Measurements from ENCODE around the gene FAM241B.

Gene FAM241B

GRCh38 chr10:69629897-69630650, at the start of gene FAM241B:
Gene FAM241B (plus strand): TSS chr10:69630247. CDS start chr10:69631744, 1,497 bp downstream.
- Histone ChIP-seq H3K9me3 (replicated peaks in 1 of 11) (peaks cover 11 to 36% (median 20%) of the 10 kb centered on the region in 11 experiments; a peak in 21 of 22 replicates), H3K9ac (no peak within 1 kb of the TSS), H4K20me1 (peaks cover 0 to 8% (median 0%) of the 10 kb centered on the region in 11 experiments; a peak in 1 of 22 replicates), H3K27me3 (no peaks in the 10 kb centered on the region), H3K4me3 (no peak within 1 kb of the TSS), H3K4me1 (peaks cover 0 to 1% (median 0%) of the 10 kb centered on the region in 10 experiments; a peak in 1 of 20 replicates), H3K36me3 (no peaks in the 10 kb centered on the region), H3K27ac (no peak within 1 kb of the TSS), H3K4me2 (no peak within 1 kb of the TSS)
- no peak for TF ChIP-seq Cebpa-rat (IDR thresholded peaks at IDR 0.05)

GRCh38 chr10:69580435-69580834, 49.6 kb upstream of the FAM241B start:
- H3K27ac ChIP-seq: no peak overlapping the region
- peaks cover 0 to 10% (median 0%) of the 10 kb centered on the region in 11 experiments; a peak in 5 of 22 replicates for H3K9me3 ChIP-seq (replicated peaks in 1 of 11)
- H3K4me1 ChIP-seq: peaks cover 0 to 3% (median 0%) of the 10 kb centered on the region in 10 experiments; a peak in 1 of 20 replicates
- no peak for TF ChIP-seq Cebpa-rat (IDR thresholded peaks at IDR 0.05)
- no peak overlapping the region for H3K4me2 ChIP-seq
- H3K9ac ChIP-seq: no peak overlapping the region
- peaks cover 52 to 62% (median 61%) of the 10 kb centered on the region in 11 experiments for H3K27me3 ChIP-seq
- no peaks in the 10 kb centered on the region; a peak in 1 of 22 replicates for H3K36me3 ChIP-seq
- H4K20me1 ChIP-seq: peaks cover 16 to 44% (median 32%) of the 10 kb centered on the region in 11 experiments; a peak in 21 of 22 replicates
- H3K4me3 ChIP-seq: no peak overlapping the region

- Histone ChIP-seq H3K4me2 (no peak overlapping the region), H4K20me1 (peaks cover 0 to 18% (median 9%) of the 10 kb centered on the region in 11 experiments; a peak in 12 of 22 replicates), H3K27me3 (peaks cover 25 to 35% (median 34%) of the 10 kb centered on the region in 11 experiments), H3K9ac (no peak overlapping the region), H3K4me3 (no peak overlapping the region), H3K27ac (no peak overlapping the region), H3K9me3 (replicated peaks in 1 of 11) (peaks cover 0 to 21% (median 0%) of the 10 kb centered on the region in 11 experiments; a peak in 7 of 22 replicates), H3K36me3 (no peaks in the 10 kb centered on the region), H3K4me1 (peaks cover 0 to 2% (median under 1%) of the 10 kb centered on the region in 10 experiments; a peak in 8 of 20 replicates)
- TF ChIP-seq Cebpa-rat (IDR thresholded peaks at IDR 0.05): no peak
Measured at GRCh38 chr10:69583106-69583505, 46.9 kb upstream of the FAM241B start.

- Histone ChIP-seq H3K36me3 (no peaks in the 10 kb centered on the region), H3K9ac (no peak overlapping the region), H3K4me2 (no peak overlapping the region), H3K9me3 (replicated peaks in 1 of 11) (peaks cover 0 to 21% (median 0%) of the 10 kb centered on the region in 11 experiments; a peak in 7 of 22 replicates), H3K27me3 (peaks cover 10 to 20% (median 19%) of the 10 kb centered on the region in 11 experiments), H3K4me1 (peaks cover 0 to 13% (median 6%) of the 10 kb centered on the region in 10 experiments; a peak in 11 of 20 replicates), H3K4me3 (no peak overlapping the region), H4K20me1 (peaks cover 0 to 4% (median 0%) of the 10 kb centered on the region in 11 experiments; a peak in 6 of 22 replicates), H3K27ac (no peak overlapping the region)
- TF ChIP-seq Cebpa-rat (IDR thresholded peaks at IDR 0.05): no peak
Measured at GRCh38 chr10:69584624-69585023, 45.4 kb upstream of the FAM241B start.

- peaks cover 0 to 11% (median 0%) of the 10 kb centered on the region in 11 experiments; a peak in 3 of 22 replicates for H3K9me3 ChIP-seq (replicated peaks in 1 of 11)
- H3K4me3 ChIP-seq: no peak overlapping the region
- no peaks in the 10 kb centered on the region; a peak in 1 of 22 replicates for H4K20me1 ChIP-seq
- no peaks in the 10 kb centered on the region for H3K36me3 ChIP-seq
- TF ChIP-seq Cebpa-rat (IDR thresholded peaks at IDR 0.05): no peak
- no peaks in the 10 kb centered on the region; a peak in 1 of 22 replicates for H3K27me3 ChIP-seq
- H3K4me2 ChIP-seq: peak overlapping the region in 8 of 11 experiments; percentile 2 to 72 (median 27); a peak in 11 of 22 replicates
- no peak overlapping the region for H3K27ac ChIP-seq
- H3K9ac ChIP-seq: no peak overlapping the region
- H3K4me1 ChIP-seq: peaks cover 0 to 13% (median 6%) of the 10 kb centered on the region in 10 experiments; a peak in 11 of 20 replicates
Measured at GRCh38 chr10:69588358-69588757, 41.7 kb upstream of the FAM241B start.

- Histone ChIP-seq H3K9ac (no peak overlapping the region), H4K20me1 (no peaks in the 10 kb centered on the region; a peak in 1 of 22 replicates), H3K27me3 (no peaks in the 10 kb centered on the region), H3K4me3 (no peak overlapping the region), H3K4me1 (0 out of 20 replicates have a peak, but pooled peaks cover 0 to 4% (median 0%) of the 10 kb centered on the region in 10 experiments), H3K36me3 (no peaks in the 10 kb centered on the region), H3K9me3 (replicated peaks in 1 of 11) (peaks cover 0 to 11% (median 0%) of the 10 kb centered on the region in 11 experiments; a peak in 4 of 22 replicates), H3K4me2 (peak overlapping the region in 1 of 11 experiments; percentile 11; a peak in 1 of 22 replicates), H3K27ac (no peak overlapping the region)
- TF ChIP-seq Cebpa-rat (IDR thresholded peaks at IDR 0.05): no peak
Measured at GRCh38 chr10:69600761-69601330, 29.2 kb upstream of the FAM241B start.

- peaks cover 0 to 7% (median 2%) of the 10 kb centered on the region in 10 experiments; a peak in 7 of 20 replicates for H3K4me1 ChIP-seq
- no peak overlapping the region for H3K9ac ChIP-seq
- no peaks in the 10 kb centered on the region for H4K20me1 ChIP-seq
- H3K27ac ChIP-seq: no peak overlapping the region
- no peaks in the 10 kb centered on the region for H3K27me3 ChIP-seq
- peaks cover 25 to 41% (median 32%) of the 10 kb centered on the region in 11 experiments for H3K9me3 ChIP-seq (replicated peaks in 1 of 11)
- no peaks in the 10 kb centered on the region for H3K36me3 ChIP-seq
- no peak overlapping the region for H3K4me2 ChIP-seq
- no peak overlapping the region for H3K4me3 ChIP-seq
- no peak for TF ChIP-seq Cebpa-rat (IDR thresholded peaks at IDR 0.05)
Measured at GRCh38 chr10:69609077-69609476, 21.0 kb upstream of the FAM241B start.

- Histone ChIP-seq H3K9ac (no peak overlapping the region), H4K20me1 (no peaks in the 10 kb centered on the region), H3K9me3 (replicated peaks in 1 of 11) (peaks cover 45 to 74% (median 57%) of the 10 kb centered on the region in 11 experiments), H3K27ac (no peak overlapping the region), H3K27me3 (no peaks in the 10 kb centered on the region), H3K36me3 (0 out of 22 replicates have a peak, but pooled peaks cover 0 to 3% (median 0%) of the 10 kb centered on the region in 11 experiments), H3K4me3 (no peak overlapping the region), H3K4me1 (peaks cover 0 to 13% (median 0%) of the 10 kb centered on the region in 10 experiments; a peak in 7 of 20 replicates), H3K4me2 (no peak overlapping the region)
- TF ChIP-seq Cebpa-rat (IDR thresholded peaks at IDR 0.05): no peak
Measured at GRCh38 chr10:69612760-69613159, 17.3 kb upstream of the FAM241B start.
